T-cell (primary cell): Measurements from ENCODE around the gene NLRP2B. TPM values are rescaled to one million over a fixed set of nuclear protein-coding genes. Genes with fewer than 3 reads are reported as not detected.
"Not testable (repeated sequence)": the region's sequence is repeated elsewhere in the genome, so short reads cannot be mapped to it uniquely, and the experiment has no call there.

Experiments
- ATAC-seq, 4 experiments: fragments of 200-7000 bp in 3 of 4; fragments of 150-1000 bp in 1 of 4; cut with Tn5 transposase; replicated peaks in 1 of 4; 1 replicate in 3 of 4; 2 replicates in 1 of 4; pipeline ENCODE4 v1.10.0; 2021; ENCODE audit warnings: moderate library complexity in 3 of 4, mild to moderate bottlenecking in 2 of 4, moderate number of reproducible peaks in 1 of 4
- CTCF ChIA-PET, 2 donors: fragments of 300-600 bp; sonication (Branson Sonifier 250); formaldehyde crosslinking; loops; one replicate each; lab custom pipeline; 2022; ENCODE audit warnings: antibody characterized with exemption in 2 of 2; lab: Charles Lee
- POLR2A ChIA-PET, 2 donors: fragments of 300-600 bp; sonication (Branson Sonifier 250); formaldehyde crosslinking; loops; one replicate each; lab custom pipeline; 2022; ENCODE audit warnings: antibody characterized with exemption in 2 of 2; lab: Charles Lee
- DNase-seq, 35 experiments: peaks; one replicate each; pipeline versions ENCODE4 v3.0.0 to v3.0.0-alpha.2; 2013 to 2023
- H3K27ac ChIP-seq: one replicate; pipeline ENCODE4 v1.5.1; 2013; ENCODE audit warnings: low read length
- H3K27me3 ChIP-seq, 2 experiments: replicated peaks in 1 of 2; 1 replicate in 1 of 2; 2 replicates in 1 of 2; pipeline versions ENCODE4 v1.6.1 to v1.7.0; 2013; ENCODE audit warnings: low read length in 1 of 2, mixed read lengths in 1 of 2; ENCODE audit not compliant: control insufficient read depth in 2 of 2, insufficient read depth in 2 of 2; ENCODE audit errors: extremely low read depth in 1 of 2
- H3K36me3 ChIP-seq, 2 donors: 1 replicate in 1 of 2; 2 replicates in 1 of 2; pipeline versions ENCODE4 v1.6.1 to v1.7.0; 2013; ENCODE audit warnings: low read length in 1 of 2; ENCODE audit not compliant: control insufficient read depth in 2 of 2, insufficient read depth in 1 of 2; ENCODE audit errors: extremely low read depth in 1 of 2
- H3K4me1 ChIP-seq, 2 experiments: 1 replicate in 1 of 2; 2 replicates in 1 of 2; pipeline versions ENCODE4 v1.6.1 to v1.7.0; 2013; ENCODE audit warnings: low read length in 2 of 2, mixed read lengths in 1 of 2; ENCODE audit not compliant: insufficient read depth in 2 of 2, control insufficient read depth in 1 of 2; ENCODE audit errors: extremely low read depth in 1 of 2
- H3K4me3 ChIP-seq, 2 donors: 1 replicate in 1 of 2; 2 replicates in 1 of 2; pipeline versions ENCODE4 v1.5.1 to v1.7.0; 2013; ENCODE audit warnings: mild to moderate bottlenecking in 2 of 2, low read length in 1 of 2, moderate library complexity in 1 of 2; ENCODE audit not compliant: control insufficient read depth in 1 of 2; ENCODE audit errors: extremely low read depth in 1 of 2
- H3K9me3 ChIP-seq: 2 replicates; pipeline ENCODE4 v1.7.0; 2013
- H3K27ac Mint-ChIP-seq, 2 donors: one replicate each; pipeline ENCODE4 v1.8.0; 2020 to 2021; ENCODE audit warnings: mild to moderate bottlenecking in 2 of 2, mixed read lengths in 2 of 2
- H3K27me3 Mint-ChIP-seq, 2 donors: one replicate each; pipeline ENCODE4 v1.8.0; 2021 to 2022; ENCODE audit warnings: mixed read lengths in 2 of 2
- H3K36me3 Mint-ChIP-seq: one replicate; pipeline ENCODE4 v1.8.0; 2021; ENCODE audit warnings: mixed read lengths
- H3K4me1 Mint-ChIP-seq, 3 donors: one replicate each; pipeline ENCODE4 v1.8.0; 2020 to 2022; ENCODE audit warnings: mixed read lengths in 3 of 3, mild to moderate bottlenecking in 1 of 3
- H3K4me3 Mint-ChIP-seq, 3 donors: one replicate each; pipeline ENCODE4 v1.8.0; 2020 to 2022; ENCODE audit warnings: mild to moderate bottlenecking in 3 of 3, mixed read lengths in 3 of 3, moderate library complexity in 3 of 3
- H3K9me3 Mint-ChIP-seq, 3 donors: one replicate each; pipeline ENCODE4 v1.8.0; 2020 to 2022; ENCODE audit warnings: mixed read lengths in 3 of 3
- WGBS: methylation state at CpG from one replicate; pipeline ENCODE4 v1.1.5; 2013; ENCODE audit warnings: missing lambda C conversion rate; ENCODE audit not compliant: insufficient coverage; 5-methylcytosine and 5-hydroxymethylcytosine counted together
- total RNA-seq, 35 experiments: library from RNA in 6 of 35; stranded (reverse) in 6 of 35; fragments of 120-200 nt in 1 of 35; gene quantifications; one replicate each; pipeline versions ENCODE4 v1.2.1 to v1.2.4 and lab custom pipeline; 2013 to 2026

Gene NLRP2B
- total RNA-seq, result not detected
- total RNA-seq (2013), result not detected
- 0 to 0.25 (median 0) reads per million in 29 experiments for total RNA-seq (lab: John Stamatoyannopoulos, UW)

GRCh38 chrX:57680160-57680559, at the start of gene NLRP2B:
TSS of gene NLRP2B (minus strand) at chrX:57680260.
- Mint-ChIP-seq H3K9me3 (no peaks in the 10 kb centered on the region), H3K27me3 (peaks cover 3 to 8% of the 10 kb centered on the region in 2 donors), H3K4me1 (no peaks in the 10 kb centered on the region), H3K36me3 (no peaks in the 10 kb centered on the region), H3K27ac (no peak within 1 kb of the TSS), H3K4me3 (no peak within 1 kb of the TSS)
- 67% methylated on average over 1 of the region's 6 CpGs for WGBS
- H3K36me3 ChIP-seq, result no peaks in the 10 kb centered on the region
- CTCF ChIA-PET, result no interaction called here
- POLR2A ChIA-PET, result no interaction called here
- H3K27me3 ChIP-seq, result no peaks in the 10 kb centered on the region
- no peaks in the 10 kb centered on the region for H3K4me1 ChIP-seq
- no peak within 1 kb of the TSS for H3K27ac ChIP-seq
- no peak within 1 kb of the TSS for H3K4me3 ChIP-seq
- ATAC-seq (no peak), DNase-seq (no peak)
- no peaks in the 10 kb centered on the region for H3K9me3 ChIP-seq

GRCh38 chrX:57725995-57726394, 45.9 kb upstream of the NLRP2B start:
- H3K4me1 Mint-ChIP-seq, H3K27ac Mint-ChIP-seq, H3K27me3 Mint-ChIP-seq, POLR2A ChIA-PET, H3K4me1 ChIP-seq, H3K4me3 ChIP-seq, H3K9me3 ChIP-seq, H3K4me3 Mint-ChIP-seq, H3K36me3 ChIP-seq, H3K27me3 ChIP-seq, DNase-seq, H3K36me3 Mint-ChIP-seq, CTCF ChIA-PET, H3K27ac ChIP-seq, ATAC-seq: not testable (repeated sequence)
- WGBS, result no CpG with 5 or more reads among the region's 3 CpGs
- peaks cover 0 to 26% (median 12%) of the 10 kb centered on the region in 3 donors for H3K9me3 Mint-ChIP-seq

DNA sequence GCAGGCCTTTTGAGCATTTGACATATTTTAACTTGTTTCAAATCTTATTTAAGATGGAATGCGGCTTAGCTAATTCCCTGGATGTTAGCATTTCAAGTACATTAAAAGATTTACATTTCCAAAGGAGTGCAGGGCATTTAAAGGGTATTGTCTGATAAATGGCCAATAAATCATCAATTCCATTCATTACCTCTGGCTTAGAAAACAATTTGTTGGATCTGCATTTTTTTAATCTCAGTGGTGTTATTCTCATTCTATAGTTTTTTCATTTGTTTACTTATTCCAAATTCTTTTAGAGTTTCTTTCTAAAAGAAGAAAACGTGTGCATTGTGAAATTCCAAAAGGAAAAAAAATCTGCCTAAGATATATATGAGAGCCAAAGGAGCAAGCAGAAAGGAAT, 1.3 kb upstream of the NLRP2B start:
- ChIA-PET CTCF (no interaction called here), POLR2A (no interaction called here)
- Mint-ChIP-seq H3K27me3 (peaks cover 3 to 8% of the 10 kb centered on the region in 2 donors), H3K4me1 (no peaks in the 10 kb centered on the region), H3K4me3 (no peak overlapping the region), H3K9me3 (no peaks in the 10 kb centered on the region), H3K36me3 (no peaks in the 10 kb centered on the region), H3K27ac (no peak overlapping the region)
- H3K27me3 ChIP-seq, result no peaks in the 10 kb centered on the region
- H3K4me3 ChIP-seq, result no peak overlapping the region
- H3K27ac ChIP-seq, result no peak overlapping the region
- H3K9me3 ChIP-seq, result no peaks in the 10 kb centered on the region
- no peak for ATAC-seq
- no peaks in the 10 kb centered on the region for H3K36me3 ChIP-seq
- WGBS, result no CpG with 5 or more reads among the region's 2 CpGs
- DNase-seq, result no peak
- H3K4me1 ChIP-seq, result no peaks in the 10 kb centered on the region

- Mint-ChIP-seq H3K27me3 (peaks cover 0 to 12% of the 10 kb centered on the region in 2 donors), H3K27ac (no peak overlapping the region), H3K4me1 (no peaks in the 10 kb centered on the region), H3K4me3 (no peak overlapping the region), H3K36me3 (no peaks in the 10 kb centered on the region), H3K9me3 (peaks cover 3 to 5% (median 4%) of the 10 kb centered on the region in 3 donors)
- DNase-seq, result no peak
- no peak for ATAC-seq
- Histone ChIP-seq H3K27ac (no peak overlapping the region), H3K4me3 (no peak overlapping the region), H3K27me3 (no peaks in the 10 kb centered on the region), H3K9me3 (no peaks in the 10 kb centered on the region), H3K36me3 (no peaks in the 10 kb centered on the region), H3K4me1 (no peaks in the 10 kb centered on the region)
- POLR2A ChIA-PET, result no interaction called here
- 94% methylated on average over 18 of the region's 37 CpGs for WGBS
- CTCF ChIA-PET, result no interaction called here
Measured at GRCh38 chrX:57678686-57679428, 1.2 kb downstream of the NLRP2B start.

DNA sequence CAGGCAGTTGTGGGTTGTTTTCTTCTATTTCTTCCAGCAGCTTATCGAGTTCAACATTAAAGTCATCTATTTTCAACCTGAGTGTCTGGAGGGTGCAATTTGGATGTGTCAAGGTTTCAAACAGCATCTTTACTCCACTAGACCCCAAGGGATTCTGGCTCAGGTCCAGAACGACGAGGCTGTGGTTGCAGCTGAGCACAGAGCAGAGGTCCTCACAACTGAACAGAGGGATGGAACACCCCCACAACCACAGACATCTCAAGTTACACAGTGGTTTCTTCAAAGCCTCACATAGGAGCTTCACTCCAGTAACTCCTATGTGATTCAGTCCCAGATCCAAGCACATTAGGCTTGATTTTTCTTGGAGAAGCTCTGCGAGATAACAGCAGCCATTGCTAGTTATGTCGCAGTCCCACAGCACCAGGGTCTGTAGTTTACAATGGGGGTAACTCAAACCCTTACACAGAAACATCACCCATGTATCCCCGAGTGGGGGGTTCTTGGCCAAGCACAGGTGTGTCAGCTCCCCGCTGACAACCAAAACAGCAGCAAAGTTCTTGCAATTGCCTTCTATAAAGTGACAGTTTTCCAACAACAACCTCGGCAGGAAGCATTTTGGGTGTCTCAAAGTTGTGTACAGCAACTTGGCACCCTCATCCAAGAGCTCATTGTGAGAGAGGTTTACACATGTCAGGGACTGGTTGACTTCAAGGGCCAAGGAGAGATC, 2.8 kb downstream of the NLRP2B start:
- Mint-ChIP-seq H3K4me3 (no peak overlapping the region), H3K9me3 (peaks cover 4 to 8% (median 7%) of the 10 kb centered on the region in 3 donors), H3K36me3 (no peaks in the 10 kb centered on the region), H3K4me1 (no peaks in the 10 kb centered on the region), H3K27ac (no peak overlapping the region), H3K27me3 (peaks cover 0 to 12% of the 10 kb centered on the region in 2 donors)
- Histone ChIP-seq H3K27me3 (no peaks in the 10 kb centered on the region), H3K4me3 (no peak overlapping the region), H3K4me1 (no peaks in the 10 kb centered on the region), H3K27ac (no peak overlapping the region), H3K36me3 (no peaks in the 10 kb centered on the region), H3K9me3 (no peaks in the 10 kb centered on the region)
- POLR2A ChIA-PET, result no interaction called here
- WGBS, result no CpG with 5 or more reads among the region's 8 CpGs
- CTCF ChIA-PET, result no interaction called here
- DNase-seq, result no peak
- no peak for ATAC-seq

DNA sequence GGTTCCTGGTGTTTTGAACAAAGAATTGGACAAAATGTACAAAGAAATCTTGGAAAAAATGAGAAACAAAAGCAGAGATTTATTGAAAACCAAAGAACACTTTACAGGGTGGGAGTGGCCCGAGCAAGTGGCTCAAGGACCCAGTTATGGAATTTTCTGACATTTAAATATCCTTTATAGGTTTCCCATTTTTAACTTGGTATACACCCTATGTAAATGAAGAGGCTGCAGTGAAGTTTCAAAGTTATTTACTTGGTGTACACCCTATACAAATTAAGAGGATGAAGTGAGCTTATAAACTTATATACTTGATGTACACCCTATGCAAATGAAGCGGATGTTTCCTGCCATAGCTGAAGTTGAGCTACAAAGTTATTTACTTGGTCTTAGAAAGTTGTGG, 4.7 kb downstream of the NLRP2B start:
- POLR2A ChIA-PET, result interaction anchor here in 1 of 2 donors (0.5 kb wide), 1 partner anchor 544 kb away, joined by 4 read pairs; no protein-coding TSS in a partner anchor
- WGBS, result no CpG with 5 or more reads among the region's 2 CpGs
- H3K4me3 Mint-ChIP-seq, result no peak overlapping the region
- CTCF ChIA-PET, result no interaction called here
- ATAC-seq (no peak), DNase-seq (no peak)
- no peak overlapping the region for H3K27ac Mint-ChIP-seq
- Histone ChIP-seq H3K27ac (no peak overlapping the region), H3K36me3 (no peaks in the 10 kb centered on the region), H3K9me3 (no peaks in the 10 kb centered on the region), H3K4me1 (no peaks in the 10 kb centered on the region), H3K4me3 (no peak overlapping the region), H3K27me3 (peaks cover 0 to 2% of the 10 kb centered on the region in 2 experiments)
- H3K4me1 Mint-ChIP-seq, result no peaks in the 10 kb centered on the region
- H3K27me3 Mint-ChIP-seq, result peaks cover 0 to 11% of the 10 kb centered on the region in 2 donors
- peaks cover 4 to 8% (median 7%) of the 10 kb centered on the region in 3 donors for H3K9me3 Mint-ChIP-seq
- H3K36me3 Mint-ChIP-seq, result no peaks in the 10 kb centered on the region
